ENCODE measurements around the gene RBMS3.

GRCh38 chr3:29772436-29772835, 491.6 kb downstream of the RBMS3 start:
- TF ChIP-seq CTCF (IDR thresholded peaks at IDR 0.05) = no peak
- TF ChIP-seq POLR2A (IDR thresholded peaks at IDR 0.05) = no peak
